ENCODE results near the gene TBC1D26. TPM values are rescaled to one million over a fixed set of nuclear protein-coding genes. Genes with fewer than 3 reads are reported as not detected.
"Not testable (repeated sequence)": the region's sequence is repeated elsewhere in the genome, so short reads cannot be mapped to it uniquely, and the experiment has no call there.

Gene TBC1D26
- total and polyA plus RNA-seq, 2 donors, result 0.09 to 0.43 TPM

DNA sequence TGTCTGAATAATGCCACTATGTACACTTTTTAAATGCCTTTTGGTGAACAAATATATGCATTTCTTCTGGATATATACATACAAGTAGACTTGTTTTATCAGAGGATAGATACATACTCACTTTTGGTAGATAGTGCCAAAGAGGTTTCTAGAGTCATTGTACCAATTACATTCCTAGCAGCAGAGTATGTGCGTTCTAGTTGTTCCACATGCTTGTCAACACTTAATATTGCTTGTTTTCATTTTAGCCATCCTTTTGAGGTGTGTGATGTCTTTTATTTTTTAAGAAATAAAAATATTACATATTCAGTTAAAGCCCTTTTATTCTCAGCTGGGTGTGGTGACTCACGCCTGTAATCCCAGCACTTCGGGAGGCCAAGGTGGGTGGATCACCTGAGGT is 23.2 kb upstream of the TBC1D26 start:
- not testable (repeated sequence) for H3K27me3 ChIP-seq (ENCODE audit: control insufficient read depth in 2 of 2, insufficient read depth in 1 of 2, low read length in 1 of 2); H3K9me3 ChIP-seq (ENCODE audit: control insufficient read depth in 2 of 2, insufficient read depth in 1 of 2, low read length in 1 of 2); H3K27ac ChIP-seq (ENCODE audit: low read depth in 1 of 2, low read length in 1 of 2); H3K4me3 ChIP-seq (ENCODE audit: low read length in 2 of 2); DNase-seq (ENCODE audit: low read depth in 6 of 9, low spot score in 9 of 9); H3K4me1 ChIP-seq (ENCODE audit: control insufficient read depth in 2 of 2, insufficient read depth in 2 of 2, low read length in 2 of 2)
- H3K36me3 ChIP-seq (ENCODE audit: control insufficient read depth in 2 of 2, insufficient read depth in 2 of 2, low read length in 1 of 2), result peaks cover 11 to 23% of the 10 kb centered on the region in 2 donors
- WGBS, result 98% methylated on average over 3 of the region's 3 CpGs

- not testable (repeated sequence) for DNase-seq (ENCODE audit: low read depth in 6 of 9, low spot score in 9 of 9); H3K36me3 ChIP-seq (ENCODE audit: control insufficient read depth in 2 of 2, insufficient read depth in 2 of 2, low read length in 1 of 2); H3K9me3 ChIP-seq (ENCODE audit: control insufficient read depth in 2 of 2, insufficient read depth in 1 of 2, low read length in 1 of 2); H3K27me3 ChIP-seq (ENCODE audit: control insufficient read depth in 2 of 2, insufficient read depth in 1 of 2, low read length in 1 of 2); H3K27ac ChIP-seq (ENCODE audit: low read depth in 1 of 2, low read length in 1 of 2); H3K4me1 ChIP-seq (ENCODE audit: control insufficient read depth in 2 of 2, insufficient read depth in 2 of 2, low read length in 2 of 2); H3K4me3 ChIP-seq (ENCODE audit: low read length in 2 of 2)
- WGBS, result 98% methylated on average over 11 of the region's 11 CpGs
Measured at GRCh38 chr17:15716601-15717563, 15.2 kb upstream of the TBC1D26 start.

DNA sequence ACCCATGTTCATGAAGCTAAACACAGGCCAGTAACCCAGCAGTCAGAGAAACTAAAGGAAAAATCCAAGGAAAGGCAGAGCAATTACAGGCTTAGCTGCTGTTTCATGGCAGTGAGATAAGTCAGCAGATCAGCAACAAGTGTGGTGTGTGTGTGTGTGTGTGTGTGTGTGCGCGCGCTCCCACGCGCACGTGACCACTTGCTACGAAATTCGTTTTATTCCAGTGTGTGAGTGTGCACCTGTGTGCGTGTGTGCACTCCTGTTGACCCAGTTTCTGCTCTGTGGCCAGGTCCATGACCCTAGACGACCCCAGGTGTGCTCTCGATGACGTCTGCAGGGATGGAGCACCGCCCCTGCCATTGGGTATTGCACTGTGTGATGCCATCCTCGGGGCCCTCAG is 1.5 kb upstream of the TBC1D26 start:
- H3K4me1 ChIP-seq (ENCODE audit: control insufficient read depth in 2 of 2, insufficient read depth in 2 of 2, low read length in 2 of 2); DNase-seq (ENCODE audit: low read depth in 6 of 9, low spot score in 9 of 9); H3K9me3 ChIP-seq (ENCODE audit: control insufficient read depth in 2 of 2, insufficient read depth in 1 of 2, low read length in 1 of 2); H3K27me3 ChIP-seq (ENCODE audit: control insufficient read depth in 2 of 2, insufficient read depth in 1 of 2, low read length in 1 of 2); H3K36me3 ChIP-seq (ENCODE audit: control insufficient read depth in 2 of 2, insufficient read depth in 2 of 2, low read length in 1 of 2); H3K4me3 ChIP-seq (ENCODE audit: low read length in 2 of 2); H3K27ac ChIP-seq (ENCODE audit: low read depth in 1 of 2, low read length in 1 of 2): not testable (repeated sequence)
- 94% methylated on average over 14 of the region's 14 CpGs for WGBS

DNA sequence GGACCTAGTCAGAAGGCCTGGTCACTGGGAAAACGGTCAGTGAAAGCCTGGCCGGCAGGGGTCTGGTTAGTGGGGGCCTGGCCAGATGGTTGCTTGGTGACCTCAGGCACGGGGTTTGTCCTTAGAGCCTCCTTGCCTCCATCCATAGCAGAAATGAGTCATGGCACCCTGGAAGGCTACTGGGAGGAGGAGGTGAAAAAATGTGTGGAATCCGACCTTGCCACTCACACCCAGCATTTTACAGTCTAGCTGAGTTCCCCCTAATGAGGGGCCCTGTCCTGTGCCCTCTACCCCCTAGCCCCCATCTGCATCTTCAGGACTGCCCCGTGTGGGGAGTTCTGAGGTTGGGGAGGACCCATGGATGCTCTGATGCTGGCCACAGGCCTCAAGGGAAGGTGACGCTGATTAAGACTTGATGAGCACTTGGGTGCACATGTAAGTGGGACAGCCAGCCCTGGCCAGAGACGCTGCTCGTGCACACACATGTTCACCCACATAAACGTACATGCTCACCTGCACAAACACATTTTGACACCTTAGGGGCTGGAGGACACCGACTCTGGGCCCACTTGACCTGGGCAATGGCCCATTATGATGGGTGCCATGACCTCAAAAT is 1.2 kb downstream of the TBC1D26 start:
- not testable (repeated sequence) for H3K4me1 ChIP-seq (ENCODE audit: control insufficient read depth in 2 of 2, insufficient read depth in 2 of 2, low read length in 2 of 2); H3K36me3 ChIP-seq (ENCODE audit: control insufficient read depth in 2 of 2, insufficient read depth in 2 of 2, low read length in 1 of 2); H3K27me3 ChIP-seq (ENCODE audit: control insufficient read depth in 2 of 2, insufficient read depth in 1 of 2, low read length in 1 of 2); H3K9me3 ChIP-seq (ENCODE audit: control insufficient read depth in 2 of 2, insufficient read depth in 1 of 2, low read length in 1 of 2); DNase-seq (ENCODE audit: low read depth in 6 of 9, low spot score in 9 of 9); H3K4me3 ChIP-seq (ENCODE audit: low read length in 2 of 2); H3K27ac ChIP-seq (ENCODE audit: low read depth in 1 of 2, low read length in 1 of 2)
- WGBS, result 95% methylated on average over 8 of the region's 10 CpGs

- H3K36me3 ChIP-seq (ENCODE audit: control insufficient read depth in 2 of 2, insufficient read depth in 2 of 2, low read length in 1 of 2); H3K27ac ChIP-seq (ENCODE audit: low read depth in 1 of 2, low read length in 1 of 2); H3K4me1 ChIP-seq (ENCODE audit: control insufficient read depth in 2 of 2, insufficient read depth in 2 of 2, low read length in 2 of 2); H3K9me3 ChIP-seq (ENCODE audit: control insufficient read depth in 2 of 2, insufficient read depth in 1 of 2, low read length in 1 of 2); H3K27me3 ChIP-seq (ENCODE audit: control insufficient read depth in 2 of 2, insufficient read depth in 1 of 2, low read length in 1 of 2); DNase-seq (ENCODE audit: low read depth in 6 of 9, low spot score in 9 of 9); H3K4me3 ChIP-seq (ENCODE audit: low read length in 2 of 2): not testable (repeated sequence)
- 94% methylated on average over 4 of the region's 5 CpGs for WGBS
Measured at GRCh38 chr17:15736578-15736977, 4.5 kb downstream of the TBC1D26 start.

DNA sequence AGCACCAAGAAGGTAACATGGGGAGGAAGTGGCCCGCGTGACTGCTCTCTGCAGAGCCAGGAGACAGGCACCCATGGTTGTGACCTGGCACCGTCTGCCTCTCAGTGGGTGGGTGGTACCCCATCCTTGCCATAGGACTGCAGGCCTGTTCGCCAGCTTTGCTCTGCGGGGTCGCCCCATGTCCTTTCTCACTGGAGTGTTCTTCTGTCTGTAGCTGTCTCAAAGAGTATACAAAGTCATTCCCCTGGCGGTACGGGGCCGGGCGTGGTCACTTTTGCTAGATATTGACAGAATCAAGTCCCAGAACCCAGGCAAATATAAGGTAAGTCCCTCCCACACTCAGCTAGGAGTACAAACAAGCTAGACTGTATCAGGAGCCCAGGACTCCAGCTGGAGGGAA is 6.0 kb downstream of the TBC1D26 start:
- Histone ChIP-seq H3K27me3 (ENCODE audit: control insufficient read depth in 2 of 2, insufficient read depth in 1 of 2, low read length in 1 of 2) (no peaks in the 10 kb centered on the region), H3K9me3 (ENCODE audit: control insufficient read depth in 2 of 2, insufficient read depth in 1 of 2, low read length in 1 of 2) (no peaks in the 10 kb centered on the region), H3K4me1 (ENCODE audit: control insufficient read depth in 2 of 2, insufficient read depth in 2 of 2, low read length in 2 of 2) (no peaks in the 10 kb centered on the region), H3K4me3 (ENCODE audit: low read length in 2 of 2) (no peak overlapping the region), H3K36me3 (ENCODE audit: control insufficient read depth in 2 of 2, insufficient read depth in 2 of 2, low read length in 1 of 2) (no peaks in the 10 kb centered on the region), H3K27ac (ENCODE audit: low read depth in 1 of 2, low read length in 1 of 2) (no peak overlapping the region)
- 97% methylated on average over 10 of the region's 10 CpGs for WGBS
- no peak for DNase-seq (ENCODE audit: low read depth in 6 of 9, low spot score in 9 of 9)

DNA sequence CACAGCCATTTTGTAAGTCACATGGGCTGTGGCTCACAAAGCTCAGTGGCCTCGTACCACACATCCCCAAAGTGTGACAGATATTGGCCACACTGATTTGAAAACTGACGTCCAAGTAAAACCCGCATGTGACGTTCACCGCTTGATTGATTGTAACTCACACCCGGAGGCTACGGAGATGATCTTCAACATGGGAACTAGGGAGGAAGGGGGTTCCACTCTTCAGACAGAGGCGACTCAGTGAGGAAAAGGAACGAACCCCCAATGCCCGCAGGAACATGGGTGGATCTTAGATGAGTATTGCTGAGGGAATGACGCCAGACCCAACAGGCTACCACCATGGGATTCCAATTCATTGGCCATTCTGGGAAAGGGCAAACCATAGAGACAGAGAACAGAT is 7.2 kb downstream of the TBC1D26 start:
- not testable (repeated sequence) for H3K4me3 ChIP-seq (ENCODE audit: low read length in 2 of 2); H3K27me3 ChIP-seq (ENCODE audit: control insufficient read depth in 2 of 2, insufficient read depth in 1 of 2, low read length in 1 of 2); H3K36me3 ChIP-seq (ENCODE audit: control insufficient read depth in 2 of 2, insufficient read depth in 2 of 2, low read length in 1 of 2); H3K9me3 ChIP-seq (ENCODE audit: control insufficient read depth in 2 of 2, insufficient read depth in 1 of 2, low read length in 1 of 2); H3K4me1 ChIP-seq (ENCODE audit: control insufficient read depth in 2 of 2, insufficient read depth in 2 of 2, low read length in 2 of 2); DNase-seq (ENCODE audit: low read depth in 6 of 9, low spot score in 9 of 9); H3K27ac ChIP-seq (ENCODE audit: low read depth in 1 of 2, low read length in 1 of 2)
- WGBS, result 95% methylated on average over 10 of the region's 11 CpGs

- H3K27me3 ChIP-seq (ENCODE audit: control insufficient read depth in 2 of 2, insufficient read depth in 1 of 2, low read length in 1 of 2); DNase-seq (ENCODE audit: low read depth in 6 of 9, low spot score in 9 of 9); H3K9me3 ChIP-seq (ENCODE audit: control insufficient read depth in 2 of 2, insufficient read depth in 1 of 2, low read length in 1 of 2); H3K4me3 ChIP-seq (ENCODE audit: low read length in 2 of 2); H3K36me3 ChIP-seq (ENCODE audit: control insufficient read depth in 2 of 2, insufficient read depth in 2 of 2, low read length in 1 of 2); H3K27ac ChIP-seq (ENCODE audit: low read depth in 1 of 2, low read length in 1 of 2); H3K4me1 ChIP-seq (ENCODE audit: control insufficient read depth in 2 of 2, insufficient read depth in 2 of 2, low read length in 2 of 2): not testable (repeated sequence)
- WGBS, result 86% methylated on average over 8 of the region's 8 CpGs
Measured at GRCh38 chr17:15740041-15740440, 8.0 kb downstream of the TBC1D26 start.

DNA sequence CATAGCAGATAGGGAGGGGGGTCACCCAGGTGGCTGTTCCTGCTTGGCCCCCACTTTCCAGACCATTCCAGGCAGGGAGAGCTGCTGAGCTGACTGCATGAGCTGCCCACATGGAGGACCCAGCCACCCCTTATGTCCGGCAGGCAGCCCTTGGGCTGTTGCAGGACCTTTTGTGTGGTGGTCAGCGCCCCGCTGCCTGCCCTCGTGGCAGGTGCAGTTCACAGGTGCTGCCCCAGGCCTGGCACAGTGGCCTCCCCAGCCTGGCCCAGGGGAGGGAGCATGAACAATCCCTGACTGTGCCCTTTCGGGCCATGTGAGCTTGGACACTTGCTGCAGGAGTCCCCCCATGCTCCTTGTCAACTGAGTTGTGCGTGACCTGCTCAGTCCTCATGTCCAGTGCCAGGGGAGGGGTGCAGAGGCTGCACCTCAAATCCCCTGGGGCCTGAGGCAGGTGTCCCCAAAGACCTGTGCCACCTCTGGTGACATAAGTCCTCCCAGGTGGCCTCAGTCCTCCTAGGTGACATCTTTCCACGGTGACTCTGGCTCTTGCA is 8.6 kb downstream of the TBC1D26 start:
- 96% methylated on average over 7 of the region's 7 CpGs for WGBS
- no peak overlapping the region for H3K4me3 ChIP-seq (ENCODE audit: low read length in 2 of 2)
- H3K4me1 ChIP-seq (ENCODE audit: control insufficient read depth in 2 of 2, insufficient read depth in 2 of 2, low read length in 2 of 2), result no peaks in the 10 kb centered on the region
- H3K27ac ChIP-seq (ENCODE audit: low read depth in 1 of 2, low read length in 1 of 2), result no peak overlapping the region
- H3K36me3 ChIP-seq (ENCODE audit: control insufficient read depth in 2 of 2, insufficient read depth in 2 of 2, low read length in 1 of 2), result no peaks in the 10 kb centered on the region
- no peak for DNase-seq (ENCODE audit: low read depth in 6 of 9, low spot score in 9 of 9)
- no peaks in the 10 kb centered on the region for H3K27me3 ChIP-seq (ENCODE audit: control insufficient read depth in 2 of 2, insufficient read depth in 1 of 2, low read length in 1 of 2)
- H3K9me3 ChIP-seq (ENCODE audit: control insufficient read depth in 2 of 2, insufficient read depth in 1 of 2, low read length in 1 of 2), result no peaks in the 10 kb centered on the region
